Natural killer cell (primary cell): Measurements from ENCODE around the gene AKR1C4. TPM values are rescaled to one million over a fixed set of nuclear protein-coding genes. Genes with fewer than 3 reads are reported as not detected.
"Not testable (repeated sequence)": the region's sequence is repeated elsewhere in the genome, so short reads cannot be mapped to it uniquely, and the experiment has no call there.

Source experiments
- ATAC-seq, 3 donors: fragments of 150-1000 bp in 2 of 3; fragments of 200-7000 bp in 1 of 3; cut with Tn5 transposase; 1 replicate in 1 of 3; 2 replicates in 2 of 3; pipeline ENCODE4 v1.10.0; 2021; ENCODE audit warnings: mild to moderate bottlenecking in 2 of 3, moderate library complexity in 2 of 3
- DNase-seq, 2 donors: peaks; one replicate each; pipeline versions ENCODE4 v3.0.0 to v3.0.0-alpha.2; 2013 to 2021; ENCODE audit warnings: mixed read lengths in 1 of 2
- H3K27ac ChIP-seq: one replicate; pipeline ENCODE4 v1.5.1; 2013; ENCODE audit warnings: mild to moderate bottlenecking, low read length
- H3K27me3 ChIP-seq: one replicate; pipeline ENCODE4 v1.6.1; 2013; ENCODE audit warnings: low read length; ENCODE audit not compliant: control insufficient read depth, insufficient read depth
- H3K36me3 ChIP-seq: one replicate; pipeline ENCODE4 v1.6.1; 2013; ENCODE audit warnings: low read length; ENCODE audit not compliant: control insufficient read depth, insufficient read depth
- H3K4me1 ChIP-seq: one replicate; pipeline ENCODE4 v1.6.1; 2013; ENCODE audit warnings: low read length; ENCODE audit not compliant: control insufficient read depth, insufficient read depth
- H3K4me3 ChIP-seq: one replicate; pipeline ENCODE4 v1.5.1; 2013; ENCODE audit warnings: low read length
- H3K9me3 ChIP-seq: one replicate; pipeline ENCODE4 v1.6.1; 2013; ENCODE audit warnings: low read length; ENCODE audit not compliant: control insufficient read depth, insufficient read depth
- H3K27ac Mint-ChIP-seq, 2 donors: one replicate each; pipeline ENCODE4 v1.8.0; 2022; ENCODE audit warnings: mild to moderate bottlenecking in 2 of 2, mixed read lengths in 2 of 2, moderate library complexity in 1 of 2
- H3K27me3 Mint-ChIP-seq, 2 donors: one replicate each; pipeline ENCODE4 v1.8.0; 2022; ENCODE audit warnings: low read depth in 2 of 2, mixed read lengths in 2 of 2
- H3K36me3 Mint-ChIP-seq: one replicate; pipeline ENCODE4 v1.8.0; 2022; ENCODE audit warnings: mixed read lengths
- H3K4me1 Mint-ChIP-seq, 2 donors: one replicate each; pipeline ENCODE4 v1.8.0; 2022; ENCODE audit warnings: mixed read lengths in 2 of 2
- H3K4me3 Mint-ChIP-seq: one replicate; pipeline ENCODE4 v1.8.0; 2022; ENCODE audit warnings: mild to moderate bottlenecking, moderate library complexity, mixed read lengths
- H3K9me3 Mint-ChIP-seq, 2 donors: one replicate each; pipeline ENCODE4 v1.8.0; 2022; ENCODE audit warnings: mixed read lengths in 2 of 2
- CTCF ChIP-seq: fragments of 200-600 bp; IDR thresholded peaks from one replicate; pipeline ENCODE4 v1.8.0; 2022; ENCODE audit warnings: antibody characterized with exemption
- WGBS: methylation state at CpG from one replicate; pipeline ENCODE4 v1.1.7; 2013; ENCODE audit warnings: missing lambda C conversion rate; ENCODE audit not compliant: insufficient coverage; 5-methylcytosine and 5-hydroxymethylcytosine counted together
- intact Hi-C: fragments of 100-400 bp; cut with micrococcal nuclease; formaldehyde crosslinking; loops from one replicate; pipeline ENCODE4 v1.14.2; 2022
- total RNA-seq, 4 donors: library from RNA; stranded (reverse); fragments of 120-200 nt in 1 of 4; gene quantifications; one replicate each; pipeline versions ENCODE4 v1.2.3 to v1.2.4, GENCODE V29; 2013 to 2022

AKR1C4 gene
- total RNA-seq, 3 donors from 2014 or later (not counting 1 experiment from before 2014, with no cell fraction given) = not detected

DNA sequence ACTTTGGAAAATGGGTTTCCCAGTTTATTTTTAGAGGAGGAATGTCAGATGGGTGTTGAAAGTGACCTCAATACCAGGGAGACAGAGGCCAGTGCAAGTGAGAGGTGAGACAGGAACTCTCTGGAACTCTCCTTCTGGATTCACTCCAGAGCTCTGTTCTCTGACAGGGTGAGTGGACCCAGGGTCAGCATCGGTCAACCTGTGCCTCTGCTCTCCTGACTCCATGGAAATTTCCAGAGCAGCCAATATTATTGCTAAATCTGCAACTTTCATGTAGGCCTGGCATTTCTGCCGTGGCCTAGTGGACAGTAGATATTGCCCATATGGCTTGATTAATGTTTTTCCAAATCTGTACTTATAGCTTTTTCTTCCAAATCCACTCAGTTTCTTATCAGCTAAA lies 20.2 kb downstream of the AKR1C4 start:
- WGBS = 42% methylated on average over 2 of the region's 2 CpGs
- Mint-ChIP-seq H3K4me3 (no peak overlapping the region), H3K27me3 (no peaks in the 10 kb centered on the region), H3K4me1 (no peaks in the 10 kb centered on the region), H3K27ac (no peak overlapping the region), H3K36me3 (peaks cover 12% of the 10 kb centered on the region), H3K9me3 (peaks cover 0 to 2% of the 10 kb centered on the region in 2 donors)
- H3K27ac ChIP-seq = no peak overlapping the region
- DNase-seq = no peak
- H3K27me3 ChIP-seq = no peaks in the 10 kb centered on the region
- intact Hi-C loops = no loop called here
- no peaks in the 10 kb centered on the region for H3K36me3 ChIP-seq
- H3K4me3 ChIP-seq = no peak overlapping the region
- no peak for ATAC-seq
- TF ChIP-seq CTCF = no peak
- no peaks in the 10 kb centered on the region for H3K4me1 ChIP-seq
- no peaks in the 10 kb centered on the region for H3K9me3 ChIP-seq

- ATAC-seq (no peak), DNase-seq (no peak)
- Mint-ChIP-seq H3K36me3 (peaks cover 20% of the 10 kb centered on the region), H3K4me1 (no peaks in the 10 kb centered on the region), H3K27ac (no peak overlapping the region), H3K4me3 (no peak overlapping the region), H3K9me3 (no peaks in the 10 kb centered on the region), H3K27me3 (no peaks in the 10 kb centered on the region)
- no peak for TF ChIP-seq CTCF
- H3K36me3 ChIP-seq = no peaks in the 10 kb centered on the region
- no peaks in the 10 kb centered on the region for H3K4me1 ChIP-seq
- no peaks in the 10 kb centered on the region for H3K27me3 ChIP-seq
- no peaks in the 10 kb centered on the region for H3K9me3 ChIP-seq
- WGBS = 82% methylated on average over 3 of the region's 3 CpGs
- intact Hi-C loops = no loop called here
- no peak overlapping the region for H3K27ac ChIP-seq
- H3K4me3 ChIP-seq = no peak overlapping the region
Observed at GRCh38 chr10:5219262-5219661, 22.6 kb downstream of the AKR1C4 start.

DNA sequence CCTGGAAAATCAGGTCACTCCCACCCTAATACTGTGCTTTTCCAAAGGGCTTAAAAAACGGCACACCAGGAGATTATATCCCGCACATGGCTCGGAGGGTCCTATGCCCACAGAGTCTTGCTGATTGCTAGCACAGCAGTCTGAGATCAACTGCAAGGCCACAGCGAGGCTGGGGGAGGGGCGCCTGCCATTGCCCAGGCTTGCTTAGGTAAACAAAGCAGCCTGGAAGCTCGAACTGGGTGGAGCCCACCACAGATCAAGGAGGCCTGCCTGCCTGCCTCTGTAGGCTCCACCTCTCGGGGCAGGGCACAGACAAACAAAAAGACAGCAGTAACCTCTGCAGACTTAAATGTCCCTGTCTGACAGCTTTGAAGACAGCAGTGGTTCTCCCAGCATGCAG lies 26.3 kb downstream of the AKR1C4 start:
- H3K4me3 Mint-ChIP-seq, H3K27ac Mint-ChIP-seq, ATAC-seq, DNase-seq, H3K36me3 ChIP-seq, H3K9me3 Mint-ChIP-seq, H3K27me3 Mint-ChIP-seq, H3K4me3 ChIP-seq, intact Hi-C loops, H3K4me1 ChIP-seq, H3K4me1 Mint-ChIP-seq, H3K27me3 ChIP-seq, H3K27ac ChIP-seq, H3K9me3 ChIP-seq: not testable (repeated sequence)
- peaks cover 14% of the 10 kb centered on the region for H3K36me3 Mint-ChIP-seq
- 83% methylated on average over 7 of the region's 7 CpGs for WGBS

- no peak for TF ChIP-seq CTCF
- no peak overlapping the region for H3K27ac ChIP-seq
- no peaks in the 10 kb centered on the region for H3K4me1 ChIP-seq
- WGBS = 90% methylated on average over 8 of the region's 8 CpGs
- no peaks in the 10 kb centered on the region for H3K9me3 ChIP-seq
- H3K36me3 ChIP-seq = no peaks in the 10 kb centered on the region
- H3K4me3 ChIP-seq = no peak overlapping the region
- H3K36me3 Mint-ChIP-seq = peaks cover 9% of the 10 kb centered on the region
- intact Hi-C loops = no loop called here
- no peak for DNase-seq
- H3K9me3 Mint-ChIP-seq = no peaks in the 10 kb centered on the region
- no peaks in the 10 kb centered on the region for H3K27me3 ChIP-seq
- H3K4me3 Mint-ChIP-seq = no peak overlapping the region
- H3K27me3 Mint-ChIP-seq = no peaks in the 10 kb centered on the region
- no peak overlapping the region for H3K27ac Mint-ChIP-seq
- ATAC-seq = no peak
- H3K4me1 Mint-ChIP-seq = peaks cover 2% of the 10 kb centered on the region in 2 donors
Observed at GRCh38 chr10:5229019-5229418, 32.4 kb downstream of the AKR1C4 start.
